OCI-LY1 (cell line): ENCODE measurements around the gene PPM1N.

Experiments used
- H2AFZ ChIP-seq: fragments of 200-600 bp; sonication (generic), shearing (Covaris generic); 2 replicates; pipeline ENCODE4 v1.6.0; 2014; ENCODE audit warnings: antibody characterized with exemption, mild to moderate bottlenecking, low read length
- H3F3A ChIP-seq: fragments of 200-600 bp; sonication (generic), shearing (Covaris generic); 2 replicates; pipeline ENCODE4 v1.6.0; 2014; ENCODE audit warnings: mild to moderate bottlenecking, antibody characterized with exemption, low read length, moderate library complexity; ENCODE audit not compliant: insufficient read depth
- H3K27ac ChIP-seq: fragments of 200-600 bp; sonication (generic); 2 replicates; pipeline ENCODE4 v1.5.1; 2014; ENCODE audit warnings: low read length, mixed run types, mild to moderate bottlenecking, low read depth; ENCODE audit not compliant: poor library complexity, severe bottlenecking
- H3K27me3 ChIP-seq: fragments of 200-600 bp; sonication (generic); 2 replicates; pipeline ENCODE4 v1.6.0; 2014; ENCODE audit warnings: antibody characterized with exemption, mild to moderate bottlenecking, low read length, moderate library complexity; ENCODE audit not compliant: insufficient read depth
- H3K36me3 ChIP-seq: fragments of 200-600 bp; sonication (generic); 2 replicates; pipeline ENCODE4 v1.6.1; 2014; ENCODE audit warnings: mild to moderate bottlenecking, antibody characterized with exemption, low read length, moderate library complexity, mixed read lengths; ENCODE audit not compliant: insufficient read depth
- H3K4me1 ChIP-seq: fragments of 200-600 bp; sonication (generic); 2 replicates; pipeline ENCODE4 v1.5.1; 2014; ENCODE audit warnings: mild to moderate bottlenecking, low read length, moderate library complexity; ENCODE audit not compliant: insufficient read depth, severe bottlenecking
- H3K4me2 ChIP-seq: fragments of 200-600 bp; sonication (generic), shearing (Covaris generic); 2 replicates; pipeline ENCODE4 v1.6.1; 2014; ENCODE audit warnings: low read length
- H3K4me3 ChIP-seq: fragments of 200-600 bp; sonication (generic); 2 replicates; pipeline ENCODE4 v1.5.1; 2014; ENCODE audit warnings: low read length, low read depth, mild to moderate bottlenecking, mixed read lengths; ENCODE audit not compliant: poor library complexity, severe bottlenecking
- H3K79me2 ChIP-seq: fragments of 200-600 bp; shearing (Covaris generic); 2 replicates; pipeline ENCODE4 v1.6.1; 2016; ENCODE audit warnings: mixed run types, low read length, mixed read lengths; ENCODE audit not compliant: insufficient read depth
- H3K9ac ChIP-seq: fragments of 200-600 bp; sonication (generic), shearing (Covaris generic); 2 replicates; pipeline ENCODE4 v1.6.1; 2014; ENCODE audit warnings: mild to moderate bottlenecking, low read length, mixed read lengths
- H3K9me2 ChIP-seq: fragments of 200-600 bp; sonication (generic), shearing (Covaris generic); 2 replicates; pipeline ENCODE4 v1.6.1; 2014; ENCODE audit warnings: low read depth, mild to moderate bottlenecking, low read length, mixed read lengths
- H3K9me3 ChIP-seq: fragments of 200-600 bp; shearing (Covaris generic); 2 replicates; pipeline ENCODE4 v1.6.1; 2014; ENCODE audit warnings: low read length, mixed read lengths
- H4K20me1 ChIP-seq: fragments of 200-600 bp; sonication (generic), shearing (Covaris generic); 2 replicates; pipeline ENCODE4 v1.6.0; 2016; ENCODE audit warnings: mild to moderate bottlenecking, low read length; ENCODE audit not compliant: insufficient read depth
- EZH2 ChIP-seq: fragments of 200-600 bp; sonication (generic), shearing (Covaris generic); IDR thresholded peaks from 2 replicates; pipeline ENCODE4 v1.8.0; 2017; ENCODE audit warnings: borderline replicate concordance, mixed run types, mild to moderate bottlenecking, antibody characterized with exemption, low read length, moderate library complexity, mixed read lengths
- TF ChIP-seq, protein P1 (sequence below): fragments of 200-600 bp; sonication (generic), shearing (Covaris generic); IDR thresholded peaks from 2 replicates; pipeline ENCODE4 v1.5.1; 2017; ENCODE audit warnings: mild to moderate bottlenecking, antibody characterized with exemption, low read length, moderate library complexity, mixed read lengths

The PPM1N gene

DNA sequence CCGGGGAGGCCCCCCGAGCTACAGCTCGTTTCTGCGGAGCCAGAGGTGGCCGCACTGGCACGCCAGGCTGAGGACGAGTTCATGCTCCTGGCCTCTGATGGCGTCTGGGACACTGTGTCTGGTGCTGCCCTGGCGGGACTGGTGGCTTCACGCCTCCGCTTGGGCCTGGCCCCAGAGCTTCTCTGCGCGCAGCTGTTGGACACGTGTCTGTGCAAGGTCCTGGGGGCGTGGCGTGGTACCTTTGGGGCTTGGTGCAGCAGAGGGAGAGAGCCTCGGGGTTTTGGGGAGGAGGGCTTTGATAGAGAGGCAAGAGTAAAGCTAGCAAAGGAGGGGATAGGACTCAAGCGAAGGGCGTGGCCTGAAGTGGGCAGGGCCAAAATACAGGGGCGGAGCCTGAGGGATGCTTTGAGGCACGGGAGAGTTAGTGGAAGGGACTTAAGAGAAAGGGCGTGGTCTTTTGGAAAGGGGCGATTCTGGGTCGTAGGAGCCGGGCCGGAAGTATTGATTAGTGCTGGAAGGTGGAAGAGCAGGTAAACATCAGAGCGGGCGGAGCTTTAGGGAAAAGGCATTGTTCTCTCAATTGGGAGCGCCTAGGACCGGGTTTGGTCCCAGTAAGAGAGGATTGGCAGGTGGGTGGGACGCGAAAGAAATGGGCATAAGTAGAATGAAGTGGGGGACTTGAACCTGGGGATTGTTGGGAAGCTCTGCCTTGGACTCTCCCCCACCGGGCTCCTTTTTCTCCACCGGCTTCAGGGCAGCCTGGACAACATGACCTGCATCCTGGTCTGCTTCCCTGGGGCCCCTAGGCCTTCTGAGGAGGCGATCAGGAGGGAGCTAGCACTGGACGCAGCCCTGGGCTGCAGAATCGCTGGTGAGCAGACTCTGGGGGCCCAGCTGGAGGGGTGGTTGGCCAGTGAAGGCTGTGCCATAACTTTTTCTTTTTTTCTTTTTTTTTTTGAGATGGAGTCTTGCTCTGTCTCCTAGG, 1.2 kb downstream of the PPM1N start:
- Histone ChIP-seq H3K27ac (no peak overlapping the region), H2AFZ (no peak overlapping the region), H3K9me3 (no peaks in the 10 kb centered on the region), H3K9me2 (no peaks in the 10 kb centered on the region), H3K9ac (no peak overlapping the region), H3K79me2 (no peaks in the 10 kb centered on the region), H3K4me2 (no peak overlapping the region), H3K4me1 (peaks cover 40% of the 10 kb centered on the region), H3F3A (0 out of 2 replicates have a peak, but pooled peaks cover 5% of the 10 kb centered on the region), H3K27me3 (0 out of 2 replicates have a peak, but pooled peaks cover 4% of the 10 kb centered on the region), H3K36me3 (no peaks in the 10 kb centered on the region), H3K4me3 (no peak overlapping the region), H4K20me1 (no peaks in the 10 kb centered on the region)
- TF ChIP-seq, protein P1, sequence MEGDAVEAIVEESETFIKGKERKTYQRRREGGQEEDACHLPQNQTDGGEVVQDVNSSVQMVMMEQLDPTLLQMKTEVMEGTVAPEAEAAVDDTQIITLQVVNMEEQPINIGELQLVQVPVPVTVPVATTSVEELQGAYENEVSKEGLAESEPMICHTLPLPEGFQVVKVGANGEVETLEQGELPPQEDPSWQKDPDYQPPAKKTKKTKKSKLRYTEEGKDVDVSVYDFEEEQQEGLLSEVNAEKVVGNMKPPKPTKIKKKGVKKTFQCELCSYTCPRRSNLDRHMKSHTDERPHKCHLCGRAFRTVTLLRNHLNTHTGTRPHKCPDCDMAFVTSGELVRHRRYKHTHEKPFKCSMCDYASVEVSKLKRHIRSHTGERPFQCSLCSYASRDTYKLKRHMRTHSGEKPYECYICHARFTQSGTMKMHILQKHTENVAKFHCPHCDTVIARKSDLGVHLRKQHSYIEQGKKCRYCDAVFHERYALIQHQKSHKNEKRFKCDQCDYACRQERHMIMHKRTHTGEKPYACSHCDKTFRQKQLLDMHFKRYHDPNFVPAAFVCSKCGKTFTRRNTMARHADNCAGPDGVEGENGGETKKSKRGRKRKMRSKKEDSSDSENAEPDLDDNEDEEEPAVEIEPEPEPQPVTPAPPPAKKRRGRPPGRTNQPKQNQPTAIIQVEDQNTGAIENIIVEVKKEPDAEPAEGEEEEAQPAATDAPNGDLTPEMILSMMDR: no peak
- no peak for TF ChIP-seq EZH2

DNA sequence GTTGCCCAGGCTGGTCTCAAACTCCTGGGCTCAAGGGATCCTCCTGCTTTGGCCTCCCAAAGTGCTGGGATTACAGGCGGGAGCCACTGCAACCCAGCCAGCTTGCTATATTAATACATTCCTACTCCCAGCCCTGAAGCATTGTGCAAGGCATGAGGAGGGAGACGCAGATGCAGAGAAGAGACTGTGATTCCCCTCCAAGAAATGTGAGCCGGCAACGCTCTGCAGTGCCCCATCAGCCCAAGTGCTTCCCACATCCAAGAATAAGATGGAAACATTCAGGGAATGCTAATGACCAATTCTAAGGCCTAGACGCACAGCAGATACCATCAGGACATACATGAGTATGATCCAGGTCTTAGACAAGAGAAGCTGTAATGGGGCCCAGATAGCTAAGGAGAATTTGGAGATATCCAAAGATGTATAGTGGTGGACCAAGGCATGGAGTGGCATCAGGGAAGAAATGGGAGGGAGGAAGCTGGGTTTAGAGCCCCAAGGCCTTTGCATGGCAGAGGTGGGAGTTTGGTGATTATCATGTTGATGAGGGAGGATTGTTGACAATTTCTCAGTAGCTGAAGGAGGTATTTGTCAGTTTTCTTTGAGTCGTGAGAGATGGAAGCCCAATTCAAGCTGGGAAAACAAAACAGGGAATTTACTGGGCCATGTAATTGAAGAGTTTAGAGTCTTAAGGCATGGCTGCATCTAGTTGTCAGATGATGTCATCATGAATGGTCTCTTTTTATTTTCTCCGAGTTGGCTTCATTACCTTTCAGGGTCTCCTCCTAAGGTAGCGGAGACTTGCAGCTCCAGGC, 2.9 kb downstream of the PPM1N start:
- H3K4me1 ChIP-seq: peaks cover 44% of the 10 kb centered on the region
- H3K4me3 ChIP-seq: no peak overlapping the region
- H4K20me1 ChIP-seq: no peaks in the 10 kb centered on the region
- H3K9me3 ChIP-seq: no peaks in the 10 kb centered on the region
- no peaks in the 10 kb centered on the region for H3K79me2 ChIP-seq
- TF ChIP-seq, protein P1: no peak
- no peak for TF ChIP-seq EZH2
- no peaks in the 10 kb centered on the region for H3K36me3 ChIP-seq
- H2AFZ ChIP-seq: no peak overlapping the region
- no peaks in the 10 kb centered on the region for H3K27me3 ChIP-seq
- no peak overlapping the region for H3K4me2 ChIP-seq
- no peaks in the 10 kb centered on the region for H3K9me2 ChIP-seq
- no peak overlapping the region for H3K27ac ChIP-seq
- H3K9ac ChIP-seq: no peak overlapping the region
- H3F3A ChIP-seq: 0 out of 2 replicates have a peak, but pooled peaks cover 5% of the 10 kb centered on the region

DNA sequence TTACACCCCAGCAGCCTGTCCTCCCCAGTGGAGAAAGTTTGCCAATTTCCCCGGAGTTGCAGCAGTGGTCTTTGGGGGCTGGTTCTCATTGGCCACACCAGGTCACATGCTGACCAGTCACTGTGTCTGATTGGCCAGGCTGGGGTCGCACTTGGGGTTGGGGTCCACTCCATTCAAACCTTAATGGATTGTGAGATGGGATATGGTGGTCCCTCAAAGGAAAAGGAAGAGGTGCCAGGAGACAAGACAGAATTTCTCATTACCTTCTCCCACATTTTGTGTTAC, 3.4 kb downstream of the PPM1N start:
- Histone ChIP-seq H3K36me3 (no peaks in the 10 kb centered on the region), H4K20me1 (no peaks in the 10 kb centered on the region), H3K27me3 (no peaks in the 10 kb centered on the region), H3K4me2 (no peak overlapping the region), H3K9ac (no peak overlapping the region), H3K9me3 (no peaks in the 10 kb centered on the region), H3F3A (0 out of 2 replicates have a peak, but pooled peaks cover 5% of the 10 kb centered on the region), H3K27ac (peak overlapping the region; percentile 47), H3K9me2 (no peaks in the 10 kb centered on the region), H2AFZ (no peak overlapping the region), H3K4me3 (no peak overlapping the region), H3K4me1 (peaks cover 40% of the 10 kb centered on the region), H3K79me2 (no peaks in the 10 kb centered on the region)
- no peak for TF ChIP-seq EZH2
- TF ChIP-seq, protein P1: no peak
